Body of pancreas (tissue), 4 donors: ENCODE results near the gene SPATS2L. TPM values are rescaled to one million over a fixed set of nuclear protein-coding genes. Genes with fewer than 3 reads are reported as not detected.

Source experiments
- ATAC-seq: fragments of 150-250 bp; one replicate; pipeline ENCODE4 v1.9.1; 2016
- DNase-seq, 4 donors: peaks; one replicate each; pipeline ENCODE4 v3.0.0-alpha.2; 2019
- H3K27ac ChIP-seq, 4 donors: fragments of 200-600 bp; sonication (generic); 1 replicate in 3 of 4; 2 replicates in 1 of 4; pipeline versions ENCODE4 v1.5.1 to v1.6.1; 2016 to 2019; ENCODE audit warnings: mild to moderate bottlenecking in 1 of 4, mixed read lengths in 1 of 4, moderate library complexity in 1 of 4
- H3K27me3 ChIP-seq, 2 donors: fragments of 200-600 bp; sonication (generic); one replicate each; pipeline ENCODE4 v1.6.0; 2016; ENCODE audit warnings: mild to moderate bottlenecking in 1 of 2
- H3K36me3 ChIP-seq, 2 donors: fragments of 200-600 bp; sonication (generic); replicated peaks in 1 of 2; 2 replicates each; pipeline ENCODE4 v1.5.1; 2016; ENCODE audit warnings: low read depth in 2 of 2; ENCODE audit not compliant: insufficient read depth in 1 of 2
- H3K4me1 ChIP-seq: fragments of 200-600 bp; sonication (generic); one replicate; pipeline ENCODE4 v1.6.0; 2016
- H3K4me3 ChIP-seq, 2 donors: fragments of 200-600 bp; sonication (generic); 1 replicate in 1 of 2; 2 replicates in 1 of 2; pipeline ENCODE4 v1.5.1; 2016 to 2019
- H3K9me3 ChIP-seq, 3 donors: fragments of 200-600 bp; sonication (generic); 1 replicate in 2 of 3; 2 replicates in 1 of 3; pipeline ENCODE4 v1.5.1; 2016
- CTCF ChIP-seq, 7 experiments: fragments of 450-650 bp in 4 of 7; fragments of 200-600 bp in 3 of 7; sonication (generic) in 3 of 7; IDR thresholded peaks; one replicate each; pipeline ENCODE4 v1.5.1; 2016 to 2019; ENCODE audit warnings: antibody characterized with exemption in 7 of 7
- POLR2A ChIP-seq, 3 donors: fragments of 450-650 bp; IDR thresholded peaks; one replicate each; pipeline ENCODE4 v1.6.1; 2016; ENCODE audit warnings: antibody characterized with exemption in 3 of 3, mild to moderate bottlenecking in 2 of 3
- WGBS, 2 donors: methylation state at CpG; one replicate each; pipeline ENCODE4 v1.1.5; 2017; 5-methylcytosine and 5-hydroxymethylcytosine counted together
- intact Hi-C: fragments of 100-400 bp; cut with DNase I; formaldehyde crosslinking; loops from one replicate; pipeline ENCODE4 v1.15.1; 2023
- total RNA-seq, 2 donors: library from RNA; depleted of rRNA; stranded (reverse); fragments of >200 nt; gene quantifications; one replicate each; pipeline ENCODE4 v1.1.0, GENCODE V29; 2016

The SPATS2L gene
- total RNA-seq, 2 donors from 2014 or later = 39.2 to 49.8 TPM

- TF ChIP-seq POLR2A (IDR thresholded peaks at IDR 0.05) (no peak), CTCF (IDR thresholded peaks at IDR 0.05) (no peak)
Measured at GRCh38 chr2:200446612-200447011, 140.1 kb downstream of the SPATS2L start.

GRCh38 chr2:200447139-200447855 lies 140.8 kb downstream of the SPATS2L start:
- DNase-seq (no peak), ATAC-seq (no peak)
- Histone ChIP-seq H3K27me3 (no peaks in the 10 kb centered on the region), H3K27ac (no peak overlapping the region), H3K36me3 (no peaks in the 10 kb centered on the region), H3K9me3 (no peaks in the 10 kb centered on the region), H3K4me1 (no peaks in the 10 kb centered on the region), H3K4me3 (no peak overlapping the region)
- 87% methylated on average over 4 of the region's 4 CpGs for WGBS, 2 donors
- TF ChIP-seq POLR2A (IDR thresholded peaks at IDR 0.05) (no peak), CTCF (IDR thresholded peaks at IDR 0.05) (no peak)
- intact Hi-C loops = no loop called here

More at GRCh38 chr2:200446612-200447011, 140.1 kb downstream of the SPATS2L start:
- DNase-seq = no peak
- no peaks in the 10 kb centered on the region for H3K36me3 ChIP-seq
- WGBS, 2 donors = 83 to 91% methylated on average over 3 of the region's 3 CpGs
- no peak overlapping the region for H3K27ac ChIP-seq
- no peaks in the 10 kb centered on the region for H3K9me3 ChIP-seq
- H3K4me1 ChIP-seq = no peaks in the 10 kb centered on the region
- intact Hi-C loops = no loop called here
- H3K27me3 ChIP-seq = no peaks in the 10 kb centered on the region
- H3K4me3 ChIP-seq = no peak overlapping the region
- ATAC-seq = no peak

- TF ChIP-seq POLR2A (IDR thresholded peaks at IDR 0.05) (no peak), CTCF (IDR thresholded peaks at IDR 0.05) (no peak)
- Histone ChIP-seq H3K4me1 (no peaks in the 10 kb centered on the region), H3K27me3 (no peaks in the 10 kb centered on the region), H3K4me3 (no peak overlapping the region), H3K36me3 (no peaks in the 10 kb centered on the region), H3K27ac (no peak overlapping the region), H3K9me3 (no peaks in the 10 kb centered on the region)
- intact Hi-C loops = no loop called here
- no peak for DNase-seq
- ATAC-seq = no peak
Measured at GRCh38 chr2:200448455-200448854, 142.0 kb downstream of the SPATS2L start.

GRCh38 chr2:200449149-200449548 lies 142.7 kb downstream of the SPATS2L start:
- DNase-seq = no peak
- intact Hi-C loops = no loop called here
- H3K27me3 ChIP-seq = no peaks in the 10 kb centered on the region
- H3K4me3 ChIP-seq = no peak overlapping the region
- WGBS, 2 donors = 78 to 83% methylated on average over 4 of the region's 4 CpGs
- TF ChIP-seq CTCF (IDR thresholded peaks at IDR 0.05) (no peak), POLR2A (IDR thresholded peaks at IDR 0.05) (no peak)
- no peak for ATAC-seq
- H3K9me3 ChIP-seq = no peaks in the 10 kb centered on the region
- H3K36me3 ChIP-seq = no peaks in the 10 kb centered on the region
- H3K27ac ChIP-seq = no peak overlapping the region
- no peaks in the 10 kb centered on the region for H3K4me1 ChIP-seq

- no peak overlapping the region for H3K4me3 ChIP-seq
- ATAC-seq (no peak), DNase-seq (no peak)
- intact Hi-C loops = no loop called here
- no peak overlapping the region for H3K27ac ChIP-seq
- WGBS, 2 donors = 76 to 88% methylated on average over 2 of the region's 2 CpGs
- H3K27me3 ChIP-seq = no peaks in the 10 kb centered on the region
- no peaks in the 10 kb centered on the region for H3K4me1 ChIP-seq
- TF ChIP-seq CTCF (IDR thresholded peaks at IDR 0.05) (no peak), POLR2A (IDR thresholded peaks at IDR 0.05) (no peak)
- no peaks in the 10 kb centered on the region for H3K9me3 ChIP-seq
- no peaks in the 10 kb centered on the region for H3K36me3 ChIP-seq
Measured at GRCh38 chr2:200450288-200450687, 143.8 kb downstream of the SPATS2L start.
